Endodermal cell (in vitro differentiated cells): Measurements from ENCODE around the gene SLC7A1. TPM values are rescaled to one million over a fixed set of nuclear protein-coding genes. Genes with fewer than 3 reads are reported as not detected.

ENCODE experiments used
- DNase-seq: peaks from one replicate; pipeline ENCODE4 v3.0.0-alpha.2; 2017
- H3K27ac ChIP-seq: 2 replicates; pipeline ENCODE4 v1.5.1; 2013; ENCODE audit warnings: mild to moderate bottlenecking, low read depth, low read length, moderate library complexity
- H3K27me3 ChIP-seq: 2 replicates; pipeline ENCODE4 v1.6.1; 2013; ENCODE audit warnings: mild to moderate bottlenecking, low read length, moderate library complexity; ENCODE audit not compliant: insufficient read depth, control insufficient read depth, poor library complexity, severe bottlenecking
- H3K36me3 ChIP-seq: 2 replicates; pipeline ENCODE4 v1.7.0; 2013; ENCODE audit warnings: mild to moderate bottlenecking, low read length, moderate library complexity; ENCODE audit not compliant: control insufficient read depth, insufficient read depth
- H3K4me1 ChIP-seq: one replicate; pipeline ENCODE4 v1.7.0; 2013; ENCODE audit warnings: low read length; ENCODE audit not compliant: control insufficient read depth, insufficient read depth
- H3K4me3 ChIP-seq: 2 replicates; pipeline ENCODE4 v1.5.1; 2013; ENCODE audit warnings: mild to moderate bottlenecking, low read length, moderate library complexity
- H3K9ac ChIP-seq: 2 replicates; pipeline ENCODE4 v1.6.1; 2013; ENCODE audit warnings: mild to moderate bottlenecking, low read length, moderate library complexity; ENCODE audit not compliant: poor library complexity, severe bottlenecking; ENCODE audit errors: extremely low read depth
- H3K9me3 ChIP-seq: 2 replicates; pipeline ENCODE4 v1.6.1; 2013; ENCODE audit warnings: mild to moderate bottlenecking, low read length, moderate library complexity; ENCODE audit not compliant: control insufficient read depth
- H3K27ac Mint-ChIP-seq: 2 replicates; pipeline ENCODE4 v1.8.0; 2020; ENCODE audit warnings: mixed read lengths
- H3K27me3 Mint-ChIP-seq: 2 replicates; pipeline ENCODE4 v1.8.0; 2021; ENCODE audit warnings: mild to moderate bottlenecking, mixed read lengths; ENCODE audit not compliant: insufficient read depth
- H3K36me3 Mint-ChIP-seq: 2 replicates; pipeline ENCODE4 v1.8.0; 2020; ENCODE audit warnings: low read depth, mixed read lengths
- H3K4me1 Mint-ChIP-seq: 2 replicates; pipeline ENCODE4 v1.8.0; 2020; ENCODE audit warnings: mixed read lengths
- H3K4me3 Mint-ChIP-seq: 2 replicates; pipeline ENCODE4 v1.8.0; 2020; ENCODE audit warnings: mild to moderate bottlenecking, moderate library complexity, mixed read lengths
- H3K9me3 Mint-ChIP-seq: 2 replicates; pipeline ENCODE4 v1.8.0; 2020; ENCODE audit warnings: mild to moderate bottlenecking, mixed read lengths
- whole genome bisulfite sequencing, 2 experiments: methylation state at CpG; one replicate each; pipeline versions ENCODE4 v1.1.5 to v1.1.7; 2013; ENCODE audit warnings: missing lambda C conversion rate in 2 of 2, mixed read lengths in 1 of 2; ENCODE audit not compliant: insufficient coverage in 1 of 2, insufficient read length in 1 of 2; 5-methylcytosine and 5-hydroxymethylcytosine counted together
- total RNA-seq, 2 donors: library from RNA; stranded (reverse); fragmentation: NEBNext Ultra II Directional in 1 of 2; extraction: Animal tissue kit (Norgen Biotek cat#: 25700) in 1 of 2; gene quantifications; 2 replicates in 1 of 2; 3 replicates in 1 of 2; pipeline ENCODE4 v1.2.1, GENCODE V29; 2021
- TF ChIP-seq, protein P1 (sequence below): fragments of 200-600 bp; sonication (generic); conservative IDR thresholded peaks from 2 replicates; pipeline ENCODE4 v1.5.0; 2021; ENCODE audit warnings: antibody characterized with exemption, mild to moderate bottlenecking

SLC7A1 gene
- total RNA-seq, 2 donors from 2014 or later: 26.0 to 27.3 TPM

GRCh38 chr13:29479716-29480492 lies 115.6 kb downstream of the SLC7A1 start:
- 86 to 92% methylated on average over 20 to 25 of the region's 25 CpGs for WGBS, 2 experiments
- no peak overlapping the region for H3K27ac ChIP-seq
- no peaks in the 10 kb centered on the region for H3K36me3 ChIP-seq
- H3K4me3 ChIP-seq: no peak overlapping the region
- H3K9me3 ChIP-seq: no peaks in the 10 kb centered on the region
- peaks cover 7% of the 10 kb centered on the region for H3K27me3 ChIP-seq
- H3K9ac ChIP-seq: no peak overlapping the region
- peaks cover 21% of the 10 kb centered on the region for H3K27me3 Mint-ChIP-seq
- H3K27ac Mint-ChIP-seq: no peak overlapping the region
- no peaks in the 10 kb centered on the region for H3K9me3 Mint-ChIP-seq
- peaks cover 6% of the 10 kb centered on the region for H3K4me1 ChIP-seq
- no peaks in the 10 kb centered on the region for H3K36me3 Mint-ChIP-seq
- H3K4me1 Mint-ChIP-seq: peaks cover 24% of the 10 kb centered on the region
- H3K4me3 Mint-ChIP-seq: no peak overlapping the region
- peak; percentile 52 for DNase-seq
- TF ChIP-seq, protein P1, sequence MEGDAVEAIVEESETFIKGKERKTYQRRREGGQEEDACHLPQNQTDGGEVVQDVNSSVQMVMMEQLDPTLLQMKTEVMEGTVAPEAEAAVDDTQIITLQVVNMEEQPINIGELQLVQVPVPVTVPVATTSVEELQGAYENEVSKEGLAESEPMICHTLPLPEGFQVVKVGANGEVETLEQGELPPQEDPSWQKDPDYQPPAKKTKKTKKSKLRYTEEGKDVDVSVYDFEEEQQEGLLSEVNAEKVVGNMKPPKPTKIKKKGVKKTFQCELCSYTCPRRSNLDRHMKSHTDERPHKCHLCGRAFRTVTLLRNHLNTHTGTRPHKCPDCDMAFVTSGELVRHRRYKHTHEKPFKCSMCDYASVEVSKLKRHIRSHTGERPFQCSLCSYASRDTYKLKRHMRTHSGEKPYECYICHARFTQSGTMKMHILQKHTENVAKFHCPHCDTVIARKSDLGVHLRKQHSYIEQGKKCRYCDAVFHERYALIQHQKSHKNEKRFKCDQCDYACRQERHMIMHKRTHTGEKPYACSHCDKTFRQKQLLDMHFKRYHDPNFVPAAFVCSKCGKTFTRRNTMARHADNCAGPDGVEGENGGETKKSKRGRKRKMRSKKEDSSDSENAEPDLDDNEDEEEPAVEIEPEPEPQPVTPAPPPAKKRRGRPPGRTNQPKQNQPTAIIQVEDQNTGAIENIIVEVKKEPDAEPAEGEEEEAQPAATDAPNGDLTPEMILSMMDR: no peak

DNA sequence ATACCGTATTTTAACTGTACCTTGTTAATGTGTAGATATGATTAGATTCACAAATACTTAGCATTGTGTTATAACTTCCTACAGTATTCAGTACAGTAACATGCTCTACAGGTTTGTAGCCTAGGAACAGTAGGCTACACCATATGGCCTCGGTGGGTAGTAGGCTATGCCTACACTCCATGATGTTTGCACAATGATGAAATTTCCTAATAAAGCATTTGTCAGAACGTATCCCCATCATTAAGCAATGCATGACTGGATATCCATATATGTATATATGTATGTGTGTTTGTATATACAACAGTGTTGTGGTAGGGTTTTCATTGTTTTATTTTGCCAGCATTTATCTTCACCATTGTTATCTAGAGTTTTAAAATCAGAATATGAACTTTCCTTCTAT lies 119.4 kb downstream of the SLC7A1 start:
- Mint-ChIP-seq H3K9me3 (no peaks in the 10 kb centered on the region), H3K27ac (no peak overlapping the region), H3K36me3 (no peaks in the 10 kb centered on the region), H3K4me3 (no peak overlapping the region), H3K27me3 (peaks cover 10% of the 10 kb centered on the region), H3K4me1 (no peaks in the 10 kb centered on the region)
- no peaks in the 10 kb centered on the region for H3K9me3 ChIP-seq
- no peaks in the 10 kb centered on the region for H3K36me3 ChIP-seq
- no peak overlapping the region for H3K27ac ChIP-seq
- TF ChIP-seq, protein P1: no peak
- no peaks in the 10 kb centered on the region for H3K27me3 ChIP-seq
- no peaks in the 10 kb centered on the region for H3K4me1 ChIP-seq
- no peak overlapping the region for H3K4me3 ChIP-seq
- no peak for DNase-seq
- 97 to 100% methylated on average over 1 to 2 of the region's 3 CpGs for WGBS, 2 experiments
- H3K9ac ChIP-seq: no peak overlapping the region

- TF ChIP-seq, protein P1: no peak
- no peaks in the 10 kb centered on the region for H3K4me1 Mint-ChIP-seq
- no peak overlapping the region for H3K27ac Mint-ChIP-seq
- no peak overlapping the region for H3K27ac ChIP-seq
- peaks cover 3% of the 10 kb centered on the region for H3K27me3 Mint-ChIP-seq
- no peak overlapping the region for H3K4me3 ChIP-seq
- H3K36me3 ChIP-seq: no peaks in the 10 kb centered on the region
- no peak overlapping the region for H3K4me3 Mint-ChIP-seq
- no peaks in the 10 kb centered on the region for H3K4me1 ChIP-seq
- no peak for DNase-seq
- H3K36me3 Mint-ChIP-seq: no peaks in the 10 kb centered on the region
- H3K9me3 ChIP-seq: no peaks in the 10 kb centered on the region
- H3K27me3 ChIP-seq: no peaks in the 10 kb centered on the region
- no peaks in the 10 kb centered on the region for H3K9me3 Mint-ChIP-seq
- WGBS, 2 experiments: 100% methylated on average over 2 of the region's 3 CpGs; no CpG with 5 or more reads in 1 of the 2 experiments
- no peak overlapping the region for H3K9ac ChIP-seq
Observed at GRCh38 chr13:29474991-29475390, 120.5 kb downstream of the SLC7A1 start.
